Left cardiac atrium (tissue), 4 donors: ENCODE results near the gene SLC7A6OS. TPM values are rescaled to one million over a fixed set of nuclear protein-coding genes. Genes with fewer than 3 reads are reported as not detected.

ENCODE experiments used
- ATAC-seq, 2 donors: fragments of 200-7000 bp; cut with Tn5 transposase; one replicate each; pipeline ENCODE4 v1.9.1; 2020; ENCODE audit warnings: mild to moderate bottlenecking in 2 of 2, moderate library complexity in 2 of 2
- DNase-seq: peaks from one replicate; pipeline ENCODE4 v3.0.0-alpha.2; 2020
- intact Hi-C, 2 donors: fragments of 100-400 bp; cut with DNase I; formaldehyde crosslinking; loops; one replicate each; pipeline versions ENCODE4 v1.14.1 to v1.15.1; 2022 to 2023
- long read RNA-seq: library from polyadenylated mRNA; unstranded; transcript quantifications from one replicate; pipeline ENCODE4 v2.0.0, GENCODE V29; 2021
- total RNA-seq, 2 donors: library from RNA; stranded (reverse); fragmentation: NEBNext Ultra II Directional; extraction: Animal tissue kit (Norgen Biotek cat#: 25700); gene quantifications; one replicate each; pipeline ENCODE4 v1.2.1, GENCODE V29; 2021
- donor health status: DM: no; HTN: yes; CAD: no.
- donor health status: DM: no; HTN: yes; CAD: no; lungs with severe emphysema.
- donor health status: DM: yes; HTN: yes; CAD: no.
- donor health status: Dilated cardiomyopathy.

SLC7A6OS gene
- total RNA-seq: 10 to 100 TPM; 10.2 to 10.7 TPM
- long read RNA-seq, full-length matches to known transcripts: 6 of 8 reads
- long read RNA-seq, partial matches to known transcripts: 0 of 8 reads
- long read RNA-seq, other reads (novel, unspliced or antisense): 2 of 8 reads

GRCh38 chr16:68310774-68311511 is at the start of gene SLC7A6OS, which contains the start of gene PRMT7:
TSS of gene SLC7A6OS (minus strand) at chr16:68310946. CDS start at chr16:68310926, 20 bp downstream.
TSS of gene PRMT7 (plus strand) at chr16:68311019. CDS start at chr16:68315980, 4,961 bp downstream.
- ATAC-seq: peak; percentile 100
- peak; percentile 93 for DNase-seq
- intact Hi-C loops: loop anchor here (5.0 kb wide), 2 partner anchors 44 to 49 kb away; partner anchors contain the start of gene SLC7A6 (in 1 of the 2)

DNA sequence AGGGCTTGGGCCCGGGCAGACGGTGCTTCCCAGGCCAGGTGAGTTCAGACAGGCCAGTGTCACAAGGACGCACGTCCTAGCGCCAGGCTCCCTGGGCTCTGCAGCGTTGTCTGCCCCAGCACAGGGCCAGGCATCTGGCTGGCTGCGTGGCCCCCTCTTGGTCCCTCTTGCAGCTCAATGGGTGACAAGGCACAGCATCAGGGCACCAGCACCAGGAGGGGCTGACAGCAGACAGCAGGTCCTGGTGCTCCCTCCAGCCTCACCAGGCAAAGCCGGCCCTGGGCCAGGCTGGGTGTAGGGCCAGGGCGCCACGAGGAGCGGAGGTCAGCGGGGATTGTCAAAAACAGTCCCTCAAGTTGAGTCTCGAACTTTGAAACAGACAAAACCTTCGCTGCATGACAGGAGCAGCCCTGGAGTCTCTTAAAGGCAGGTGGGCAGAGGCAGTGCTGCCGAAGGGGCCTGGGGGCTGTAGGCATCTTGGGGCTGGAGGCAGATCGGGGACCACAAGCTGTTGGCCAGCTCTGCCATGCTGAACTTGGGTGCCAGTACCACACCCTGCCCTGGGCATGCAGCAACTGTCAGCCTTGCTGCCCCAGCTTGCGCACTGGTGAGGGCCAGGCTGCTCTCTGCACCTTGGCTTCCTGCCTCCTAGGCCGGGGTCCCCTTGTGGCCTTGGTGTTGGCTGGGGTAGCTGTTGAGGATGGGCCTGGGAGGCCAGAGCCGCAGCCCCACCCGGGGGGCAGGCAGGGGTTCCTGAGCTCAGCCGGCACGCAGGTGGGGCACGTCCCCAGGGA is 48.8 kb upstream of the SLC7A6OS start:
- no peak for DNase-seq
- no peak for ATAC-seq
- intact Hi-C loops: no loop called here

DNA sequence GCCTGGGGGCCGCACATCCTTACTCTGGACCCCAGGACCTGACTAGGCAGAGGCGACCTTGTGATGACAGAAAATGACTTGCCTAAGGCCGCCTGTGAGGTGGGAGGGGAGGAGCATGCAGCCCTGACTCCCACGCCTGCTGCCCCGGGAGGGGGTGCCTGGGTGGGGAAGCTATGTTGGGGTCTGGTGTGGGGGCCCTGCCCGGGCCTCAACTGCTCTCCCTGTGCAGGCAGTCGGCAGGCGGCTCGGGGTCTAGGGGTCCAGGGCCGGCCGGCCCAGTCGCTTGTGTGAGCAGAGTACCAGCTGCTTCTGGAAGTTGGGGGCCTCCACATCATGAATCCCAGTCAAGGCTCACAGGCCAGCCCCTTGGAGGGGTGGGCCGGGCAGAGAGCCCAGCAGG is 48.2 kb upstream of the SLC7A6OS start:
- intact Hi-C loops: no loop called here
- DNase-seq (no peak), ATAC-seq (no peak)

- intact Hi-C loops: no loop called here
- no peak for ATAC-seq
- no peak for DNase-seq
Observed at GRCh38 chr16:68357923-68358322, 47.2 kb upstream of the SLC7A6OS start.

GRCh38 chr16:68357521-68357922 is 46.8 kb upstream of the SLC7A6OS start:
- intact Hi-C loops: no loop called here
- DNase-seq: no peak
- no peak for ATAC-seq

DNA sequence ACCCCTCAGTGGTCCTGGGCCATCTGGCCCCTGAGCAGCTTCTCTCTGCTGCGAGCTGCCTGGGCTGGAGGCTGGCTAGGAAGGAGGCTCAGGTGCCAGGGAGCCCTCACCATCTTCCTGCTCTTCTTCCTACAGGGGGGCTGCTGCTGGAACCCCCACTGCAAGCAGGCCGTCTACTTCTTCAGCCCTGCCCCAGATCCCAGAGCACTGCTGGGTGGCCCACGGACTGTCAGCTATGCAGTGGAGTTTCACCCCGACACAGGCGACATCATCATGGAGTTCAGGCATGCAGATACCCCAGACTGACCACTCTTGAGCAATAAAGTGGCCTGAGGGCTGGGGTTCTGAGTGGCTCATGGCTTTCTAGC is 46.2 kb upstream of the SLC7A6OS start:
- intact Hi-C loops: no loop called here
- DNase-seq (no peak), ATAC-seq (no peak)

GRCh38 chr16:68356249-68356918 is 45.6 kb upstream of the SLC7A6OS start:
- intact Hi-C loops: no loop called here
- DNase-seq (no peak), ATAC-seq (peak; percentile 18 to 38)

- no peak for DNase-seq
- ATAC-seq: no peak
- intact Hi-C loops: no loop called here
Observed at GRCh38 chr16:68355447-68356248, 44.9 kb upstream of the SLC7A6OS start.

DNA sequence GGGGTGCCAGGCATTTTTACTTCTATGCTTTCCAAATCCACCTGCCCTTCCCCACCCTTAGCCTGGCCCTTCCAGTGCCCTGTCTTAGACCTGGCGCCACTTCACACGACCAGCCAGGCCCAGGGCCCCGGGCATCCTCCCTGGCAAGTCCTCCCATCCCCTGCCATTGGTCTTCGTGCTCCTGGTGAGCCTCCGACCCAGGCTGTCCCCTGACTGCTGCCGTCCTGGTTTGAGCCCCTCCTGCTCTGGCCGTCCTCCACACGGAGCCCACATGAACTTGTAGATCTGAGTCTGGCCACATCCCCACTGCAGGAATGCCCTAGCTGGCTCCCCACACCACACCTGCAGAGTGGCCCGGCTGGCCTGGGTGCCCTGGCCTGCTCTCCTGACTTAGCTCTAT is 44.1 kb upstream of the SLC7A6OS start:
- DNase-seq (no peak), ATAC-seq (no peak)
- intact Hi-C loops: no loop called here

GRCh38 chr16:68353366-68353765 is 42.6 kb upstream of the SLC7A6OS start:
- intact Hi-C loops: no loop called here
- DNase-seq: no peak
- ATAC-seq: no peak

DNA sequence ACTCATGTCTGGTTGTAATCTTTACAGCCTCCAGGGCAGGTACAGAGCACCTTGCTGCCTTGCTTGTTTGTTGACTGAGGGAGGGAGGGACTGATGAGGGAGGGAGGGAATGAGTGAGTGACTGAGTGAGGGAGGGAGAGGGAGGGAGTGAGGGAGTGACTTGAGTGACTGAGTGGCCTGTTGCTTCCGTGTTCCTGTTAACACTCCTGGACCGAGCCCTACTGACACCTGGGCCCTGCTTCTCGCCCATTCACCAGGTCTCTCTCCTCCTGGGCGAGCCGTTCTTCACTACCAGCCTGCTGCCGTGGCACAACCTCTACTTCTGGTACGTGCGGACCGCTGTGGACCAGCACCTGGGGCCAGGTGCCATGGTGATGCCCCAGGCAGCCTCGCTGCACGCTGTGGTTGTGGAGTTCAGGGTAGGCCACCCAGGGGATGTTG is 41.3 kb upstream of the SLC7A6OS start:
- ATAC-seq: no peak
- intact Hi-C loops: no loop called here
- no peak for DNase-seq

DNA sequence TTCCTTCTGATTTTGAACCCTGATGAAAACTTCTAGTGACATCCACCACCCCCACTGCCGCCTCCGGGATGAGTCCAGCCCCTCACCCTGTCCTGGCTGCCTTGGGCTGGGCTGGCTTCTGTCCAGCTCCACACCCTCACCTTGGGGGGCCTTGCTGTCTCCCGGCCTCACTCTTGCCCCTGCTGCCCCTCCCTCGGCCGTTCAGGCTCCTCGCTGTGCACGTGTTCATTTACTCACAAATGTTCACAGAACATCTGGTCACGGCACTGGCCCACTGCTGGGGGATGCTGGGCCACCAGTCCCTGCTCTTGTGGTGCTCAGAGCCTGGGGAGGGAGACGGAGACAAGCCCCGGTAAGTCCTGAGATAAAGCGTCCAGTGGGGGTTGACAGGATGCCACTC is 40.7 kb upstream of the SLC7A6OS start:
- intact Hi-C loops: no loop called here
- DNase-seq: no peak
- no peak for ATAC-seq

- DNase-seq (no peak), ATAC-seq (no peak)
- intact Hi-C loops: no loop called here
Observed at GRCh38 chr16:68350813-68351350, 40.1 kb upstream of the SLC7A6OS start.

DNA sequence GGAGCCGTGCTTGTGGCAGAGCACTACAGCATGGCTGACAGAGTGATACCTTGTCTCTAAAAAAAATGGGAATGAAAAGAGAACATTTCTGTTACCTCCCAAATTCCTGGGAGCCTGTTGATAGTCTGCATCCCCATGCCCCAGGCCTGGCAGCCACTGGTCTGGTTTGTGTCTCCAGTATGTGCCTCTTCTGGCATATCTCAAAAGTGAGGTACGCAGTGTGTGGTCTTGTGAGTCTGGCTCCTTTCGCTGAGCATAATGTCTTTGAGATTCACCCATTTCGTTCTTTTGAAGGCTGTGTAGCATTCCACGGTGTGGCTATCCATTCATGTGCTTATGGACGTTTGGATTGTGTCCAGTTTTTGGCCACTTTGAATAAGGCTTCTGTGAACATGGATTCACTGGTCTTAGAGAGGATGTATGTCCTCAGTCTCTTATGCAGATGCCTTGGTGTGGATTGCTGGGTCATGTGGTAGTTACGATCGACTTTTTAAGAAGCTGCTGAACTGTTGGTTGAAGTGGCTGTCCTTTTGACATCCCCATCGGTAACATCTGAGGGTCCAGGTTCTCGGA is 39.2 kb upstream of the SLC7A6OS start:
- no peak for ATAC-seq
- intact Hi-C loops: no loop called here
- DNase-seq: no peak

DNA sequence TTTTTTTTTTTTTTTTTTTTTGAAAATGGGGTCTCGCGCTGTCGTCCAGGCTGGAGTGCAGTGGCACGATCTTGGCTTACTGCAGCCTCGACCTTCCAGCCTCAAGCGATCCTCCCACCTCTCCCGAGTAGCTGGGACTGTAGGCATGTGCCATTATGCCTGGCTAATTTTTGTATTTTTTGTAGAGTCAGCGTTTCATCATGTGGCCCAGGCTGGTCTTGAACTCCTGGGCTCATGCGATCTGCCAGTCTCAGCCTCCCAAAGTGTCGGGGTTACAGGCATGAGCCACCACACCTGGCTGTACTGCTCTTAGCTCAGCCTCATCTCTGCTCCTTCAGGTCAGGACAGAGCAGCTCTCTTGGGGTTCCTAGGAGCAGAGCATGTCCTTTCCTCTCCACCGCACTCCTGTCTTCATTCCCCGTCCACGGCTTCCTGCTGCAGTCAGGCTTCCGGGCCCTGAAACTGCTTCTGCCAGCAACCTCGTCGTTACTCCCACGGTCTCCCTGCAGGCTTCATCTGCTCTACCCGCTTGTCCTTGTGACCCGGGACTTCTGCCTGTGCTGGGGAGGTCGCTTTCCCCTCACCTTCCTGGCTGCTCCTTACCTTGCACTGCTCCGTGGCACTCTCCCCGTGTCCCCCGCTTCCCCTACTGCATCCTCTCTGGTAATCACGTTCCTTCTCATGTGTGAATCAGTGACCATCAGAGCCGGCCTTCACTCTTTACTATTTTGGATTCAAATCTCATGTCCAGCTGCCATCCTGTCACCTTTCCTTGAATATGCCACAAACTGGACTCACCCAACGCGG is 38.1 kb upstream of the SLC7A6OS start:
- intact Hi-C loops: no loop called here
- ATAC-seq: no peak
- no peak for DNase-seq

GRCh38 chr16:68347605-68348004 is 36.9 kb upstream of the SLC7A6OS start:
- DNase-seq (no peak), ATAC-seq (no peak)
- intact Hi-C loops: no loop called here

GRCh38 chr16:68346892-68347480 is 36.2 kb upstream of the SLC7A6OS start:
- no peak for ATAC-seq
- intact Hi-C loops: no loop called here
- no peak for DNase-seq
